GM23338 (cell line): ENCODE results near the gene TMA7. TPM values are rescaled to one million over a fixed set of nuclear protein-coding genes. Genes with fewer than 3 reads are reported as not detected.

Experiments
- ATAC-seq: fragments of 200-7000 bp; cut with Tn5 transposase; 3 replicates; pipeline ENCODE4 v1.9.1; 2020
- DNase-seq: peaks from one replicate; pipeline ENCODE4 v3.0.0-alpha.2; 2015; ENCODE audit warnings: low spot score
- H2AFZ ChIP-seq: fragments of 200-600 bp; sonication (generic); 2 replicates; pipeline ENCODE4 v1.8.0; 2016; ENCODE audit warnings: antibody characterized with exemption, mild to moderate bottlenecking, moderate library complexity
- H3F3A ChIP-seq: fragments of 200-600 bp; sonication (generic); replicated peaks from 2 replicates; pipeline ENCODE4 v1.8.0; 2017; ENCODE audit warnings: antibody characterized with exemption, mixed run types, low read depth
- H3K27ac ChIP-seq: fragments of 200-600 bp; sonication (generic); 2 replicates; pipeline ENCODE4 v1.6.1; 2016; ENCODE audit warnings: low read depth
- H3K27me3 ChIP-seq: fragments of 200-600 bp; sonication (generic); 2 replicates; pipeline ENCODE4 v1.8.0; 2016; ENCODE audit warnings: mild to moderate bottlenecking, mixed run types, moderate library complexity; ENCODE audit not compliant: insufficient read depth
- H3K36me3 ChIP-seq: fragments of 200-600 bp; sonication (generic); 2 replicates; pipeline ENCODE4 v1.8.0; 2016; ENCODE audit warnings: mild to moderate bottlenecking; ENCODE audit not compliant: insufficient read depth
- H3K4me1 ChIP-seq: fragments of 200-600 bp; sonication (generic); 2 replicates; pipeline ENCODE4 v1.8.0; 2016; ENCODE audit warnings: mild to moderate bottlenecking, moderate library complexity; ENCODE audit not compliant: insufficient read depth
- H3K4me2 ChIP-seq: fragments of 200-600 bp; sonication (generic); 2 replicates; pipeline ENCODE4 v1.7.1; 2017; ENCODE audit warnings: mixed run types
- H3K4me3 ChIP-seq: fragments of 200-600 bp; sonication (generic); 2 replicates; pipeline ENCODE4 v1.6.1; 2016; ENCODE audit warnings: mixed run types
- H3K79me2 ChIP-seq: fragments of 200-600 bp; sonication (generic); replicated peaks from 2 replicates; pipeline ENCODE4 v1.8.0; 2017; ENCODE audit warnings: mild to moderate bottlenecking; ENCODE audit not compliant: insufficient read depth
- H3K9me2 ChIP-seq: fragments of 200-600 bp; sonication (generic); 2 replicates; pipeline ENCODE4 v1.8.0; 2017; ENCODE audit not compliant: insufficient read depth
- H4K20me1 ChIP-seq: fragments of 200-600 bp; sonication (generic); replicated peaks from 2 replicates; pipeline ENCODE4 v1.8.0; 2017; ENCODE audit warnings: mild to moderate bottlenecking; ENCODE audit not compliant: insufficient read depth
- H3K27ac Mint-ChIP-seq: 2 replicates; pipeline ENCODE4 v1.8.0; 2020; ENCODE audit warnings: inconsistent platforms, mild to moderate bottlenecking, moderate library complexity, mixed read lengths
- H3K27me3 Mint-ChIP-seq: 3 replicates; pipeline ENCODE4 v1.8.0; 2022; ENCODE audit warnings: low read depth, mild to moderate bottlenecking, moderate library complexity, mixed read lengths, inconsistent platforms; ENCODE audit not compliant: insufficient read depth, poor library complexity
- H3K36me3 Mint-ChIP-seq: 3 replicates; pipeline ENCODE4 v1.8.0; 2021; ENCODE audit warnings: low read depth, mild to moderate bottlenecking, inconsistent platforms, moderate library complexity, mixed read lengths
- H3K4me1 Mint-ChIP-seq: 3 replicates; pipeline ENCODE4 v1.8.0; 2020; ENCODE audit warnings: mild to moderate bottlenecking, inconsistent platforms, mixed read lengths
- H3K4me3 Mint-ChIP-seq: 3 replicates; pipeline ENCODE4 v1.8.0; 2021; ENCODE audit warnings: moderate library complexity, mild to moderate bottlenecking, inconsistent platforms, mixed read lengths
- H3K9me3 Mint-ChIP-seq: 3 replicates; pipeline ENCODE4 v1.8.0; 2020; ENCODE audit warnings: moderate library complexity, mild to moderate bottlenecking, inconsistent platforms, mixed read lengths
- CREB1 ChIP-seq: fragments of 250-450 bp; sonication (Bioruptor Pico); IDR thresholded peaks from 2 replicates; pipeline ENCODE4 v1.5.0; 2020; ENCODE audit warnings: low read depth, mild to moderate bottlenecking, moderate library complexity
- EZH2 ChIP-seq: fragments of 200-600 bp; sonication (generic); IDR thresholded peaks from one replicate; pipeline ENCODE4 v1.8.0; 2017; ENCODE audit warnings: antibody characterized with exemption, mild to moderate bottlenecking, low read depth; ENCODE audit not compliant: unreplicated experiment
- EZH2phosphoT487 ChIP-seq: fragments of 200-600 bp; sonication (generic); IDR thresholded peaks from one replicate; pipeline ENCODE4 v1.8.1; 2018; ENCODE audit warnings: antibody characterized with exemption; ENCODE audit not compliant: unreplicated experiment
- POLR2AphosphoS5 ChIP-seq: IDR thresholded peaks from 2 replicates; pipeline ENCODE4 v1.6.1; 2016; ENCODE audit warnings: antibody characterized with exemption, low read depth
- REST ChIP-seq: IDR thresholded peaks from one replicate; pipeline ENCODE4 v1.6.1; 2018; ENCODE audit warnings: antibody characterized with exemption; ENCODE audit not compliant: unreplicated experiment
- STAT1 ChIP-seq: IDR thresholded peaks from one replicate; pipeline ENCODE4 v1.6.1; 2016; ENCODE audit warnings: antibody characterized with exemption; ENCODE audit not compliant: unreplicated experiment
- ZNF114 ChIP-seq: fragments of 250-450 bp; sonication (Bioruptor Pico); IDR thresholded peaks from 2 replicates; pipeline ENCODE4 v1.5.0; 2020; ENCODE audit warnings: mild to moderate bottlenecking, moderate library complexity
- ZNF331 ChIP-seq: fragments of 250-450 bp; sonication (Bioruptor Pico); IDR thresholded peaks from 2 replicates; pipeline ENCODE4 v1.5.0; 2020; ENCODE audit warnings: low read depth, mild to moderate bottlenecking, moderate library complexity
- polyA plus RNA-seq: library from polyadenylated mRNA; unstranded; fragments of >200 nt; fragmentation: Nextera tagmentation; extraction: Ambion mirVana; gene quantifications from 2 replicates; pipeline ENCODE4 v1.2.1, GENCODE V29; 2016
- total RNA-seq: library from RNA; depleted of rRNA; stranded (reverse); fragments of >200 nt; shearing (Covaris generic); gene quantifications from 2 replicates; pipeline ENCODE4 v1.2.3, GENCODE V29; 2014
- TF ChIP-seq, protein P1 (sequence below), 2 experiments: fragments of 200-600 bp in 1 of 2; sonication (generic) in 1 of 2; conservative IDR thresholded peaks; 2 replicates each; pipeline versions ENCODE4 v1.5.1 to v1.6.1; 2016 to 2017; ENCODE audit warnings: antibody characterized with exemption in 2 of 2, low read depth in 2 of 2, mild to moderate bottlenecking in 2 of 2, moderate library complexity in 1 of 2
- TF ChIP-seq, protein P2 (sequence below): IDR thresholded peaks from 2 replicates; pipeline ENCODE4 v1.6.1; 2016; ENCODE audit warnings: antibody characterized with exemption

The TMA7 gene
- total and polyA plus RNA-seq, 2 experiments from 2014 or later = 419 to 2,089 TPM

DNA sequence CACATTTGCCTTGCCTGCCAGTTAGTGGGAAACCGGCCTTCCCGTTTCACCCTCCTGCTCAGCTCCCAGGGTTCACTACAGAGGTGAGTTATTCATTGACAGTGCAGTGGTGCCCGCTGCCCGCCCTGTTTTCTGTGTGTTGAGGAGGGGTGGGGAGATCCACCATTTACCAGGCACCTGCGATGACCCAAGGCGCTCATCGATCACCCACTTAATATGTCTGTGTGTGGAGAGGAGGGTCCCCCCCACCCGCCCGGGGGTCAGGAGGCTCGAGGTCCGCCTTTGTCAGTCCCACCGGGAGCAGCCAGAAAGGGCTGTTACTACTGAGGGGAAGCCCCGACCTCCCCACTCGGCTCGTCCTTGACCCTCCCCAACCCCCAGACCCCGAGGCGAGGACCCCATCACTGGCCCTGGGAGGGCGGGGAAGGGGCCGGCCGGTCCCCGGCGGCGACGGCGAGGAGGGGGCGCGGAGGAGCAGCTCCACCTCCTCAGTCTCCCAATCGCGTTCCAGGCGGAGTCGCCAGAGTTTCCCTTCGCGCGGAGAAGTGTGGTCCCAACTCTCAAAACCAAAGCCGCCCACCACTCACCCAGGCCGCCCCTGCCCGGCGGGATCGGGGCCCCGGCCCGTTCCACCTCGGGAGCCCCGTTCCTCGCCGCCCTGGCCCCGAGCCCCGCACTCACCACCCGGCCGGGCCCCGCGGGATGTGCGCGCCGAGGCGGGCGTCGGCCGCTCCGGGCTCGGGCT, 11.3 kb upstream of the TMA7 start:
- H3K4me3 Mint-ChIP-seq = peak overlapping the region; percentile 86
- H3K4me2 ChIP-seq = peak overlapping the region; percentile 86
- peaks cover 55% of the 10 kb centered on the region for H3K79me2 ChIP-seq
- ATAC-seq (peak; percentile 6), DNase-seq (peak; percentile 64)
- H2AFZ ChIP-seq = no peak overlapping the region
- H3K36me3 Mint-ChIP-seq = peaks cover 48% of the 10 kb centered on the region
- H3K27ac ChIP-seq = peak overlapping the region; percentile 81; the same call in 1 of the 2 replicates
- H3K9me3 Mint-ChIP-seq = peaks cover 3% of the 10 kb centered on the region; the same call in 1 of the 3 replicates
- no peaks in the 10 kb centered on the region for H3K27me3 ChIP-seq
- peaks cover 17% of the 10 kb centered on the region for H4K20me1 ChIP-seq
- no peaks in the 10 kb centered on the region for H3K9me2 ChIP-seq
- peak overlapping the region; percentile 92 for H3K27ac Mint-ChIP-seq
- peaks cover 28% of the 10 kb centered on the region for H3F3A ChIP-seq
- peak; percentile 55; the same call in 1 of the 2 replicates for TF ChIP-seq POLR2AphosphoS5
- TF ChIP-seq, protein P1, sequence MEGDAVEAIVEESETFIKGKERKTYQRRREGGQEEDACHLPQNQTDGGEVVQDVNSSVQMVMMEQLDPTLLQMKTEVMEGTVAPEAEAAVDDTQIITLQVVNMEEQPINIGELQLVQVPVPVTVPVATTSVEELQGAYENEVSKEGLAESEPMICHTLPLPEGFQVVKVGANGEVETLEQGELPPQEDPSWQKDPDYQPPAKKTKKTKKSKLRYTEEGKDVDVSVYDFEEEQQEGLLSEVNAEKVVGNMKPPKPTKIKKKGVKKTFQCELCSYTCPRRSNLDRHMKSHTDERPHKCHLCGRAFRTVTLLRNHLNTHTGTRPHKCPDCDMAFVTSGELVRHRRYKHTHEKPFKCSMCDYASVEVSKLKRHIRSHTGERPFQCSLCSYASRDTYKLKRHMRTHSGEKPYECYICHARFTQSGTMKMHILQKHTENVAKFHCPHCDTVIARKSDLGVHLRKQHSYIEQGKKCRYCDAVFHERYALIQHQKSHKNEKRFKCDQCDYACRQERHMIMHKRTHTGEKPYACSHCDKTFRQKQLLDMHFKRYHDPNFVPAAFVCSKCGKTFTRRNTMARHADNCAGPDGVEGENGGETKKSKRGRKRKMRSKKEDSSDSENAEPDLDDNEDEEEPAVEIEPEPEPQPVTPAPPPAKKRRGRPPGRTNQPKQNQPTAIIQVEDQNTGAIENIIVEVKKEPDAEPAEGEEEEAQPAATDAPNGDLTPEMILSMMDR (conservative IDR thresholded peaks at IDR 0.05; ENCODE audit: low read depth in 2 of 2) = no peak
- peaks cover 16% of the 10 kb centered on the region for H3K27me3 Mint-ChIP-seq
- H3K4me3 ChIP-seq = peak overlapping the region; percentile 84
- H3K4me1 Mint-ChIP-seq = peaks cover 64% of the 10 kb centered on the region
- H3K36me3 ChIP-seq = peaks cover 10% of the 10 kb centered on the region
- H3K4me1 ChIP-seq = peaks cover 35% of the 10 kb centered on the region

DNA sequence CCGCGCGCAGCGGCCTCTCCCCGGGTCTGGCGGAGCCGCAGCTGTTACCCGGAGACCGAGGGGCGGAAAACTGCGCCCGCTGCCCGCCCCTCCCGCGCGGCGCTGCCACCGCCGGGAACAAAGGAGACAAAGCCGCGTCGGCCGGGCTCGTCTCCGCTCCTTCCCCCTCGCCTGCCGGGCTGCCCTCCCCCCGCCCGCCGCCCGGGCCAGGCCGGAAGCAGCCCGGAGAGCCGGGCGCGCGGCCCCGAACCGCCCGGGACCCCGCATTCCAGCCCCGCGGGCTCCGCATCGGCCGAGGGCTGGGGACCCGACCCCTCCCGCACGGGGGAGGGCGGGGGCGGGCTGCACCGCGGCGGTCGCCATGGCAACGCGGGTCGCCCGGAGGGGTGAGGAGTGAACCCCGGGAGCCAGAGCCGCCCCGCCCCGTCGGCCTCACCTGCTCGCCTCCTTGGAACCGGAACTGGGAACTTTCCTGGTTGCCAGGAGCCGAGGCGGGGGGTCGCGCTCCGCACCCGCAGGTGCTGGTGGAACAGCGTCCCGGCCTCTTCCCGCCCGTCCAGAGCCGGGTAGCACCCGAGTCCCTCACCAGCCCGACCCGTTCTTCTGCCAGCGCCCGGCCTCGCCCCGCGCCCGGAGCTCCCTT, 10.6 kb upstream of the TMA7 start:
- H4K20me1 ChIP-seq = peaks cover 17% of the 10 kb centered on the region
- H3K4me2 ChIP-seq = peak overlapping the region; percentile 86
- Mint-ChIP-seq H3K27ac (peak overlapping the region; percentile 97), H3K27me3 (peaks cover 14% of the 10 kb centered on the region), H3K9me3 (peaks cover 3% of the 10 kb centered on the region; the same call in 1 of the 3 replicates), H3K4me3 (peak overlapping the region; percentile 88), H3K4me1 (peaks cover 61% of the 10 kb centered on the region), H3K36me3 (peaks cover 52% of the 10 kb centered on the region)
- H3K4me1 ChIP-seq = peaks cover 35% of the 10 kb centered on the region
- ATAC-seq = peak; percentile 39
- H2AFZ ChIP-seq = no peak overlapping the region
- DNase-seq = peak; percentile 83
- H3K4me3 ChIP-seq = peak overlapping the region; percentile 84
- H3F3A ChIP-seq = peaks cover 33% of the 10 kb centered on the region
- peaks cover 10% of the 10 kb centered on the region for H3K36me3 ChIP-seq
- peak overlapping the region; percentile 99 for H3K27ac ChIP-seq
- no peaks in the 10 kb centered on the region for H3K27me3 ChIP-seq
- peaks cover 53% of the 10 kb centered on the region for H3K79me2 ChIP-seq
- H3K9me2 ChIP-seq = no peaks in the 10 kb centered on the region
- TF ChIP-seq, protein P2, sequence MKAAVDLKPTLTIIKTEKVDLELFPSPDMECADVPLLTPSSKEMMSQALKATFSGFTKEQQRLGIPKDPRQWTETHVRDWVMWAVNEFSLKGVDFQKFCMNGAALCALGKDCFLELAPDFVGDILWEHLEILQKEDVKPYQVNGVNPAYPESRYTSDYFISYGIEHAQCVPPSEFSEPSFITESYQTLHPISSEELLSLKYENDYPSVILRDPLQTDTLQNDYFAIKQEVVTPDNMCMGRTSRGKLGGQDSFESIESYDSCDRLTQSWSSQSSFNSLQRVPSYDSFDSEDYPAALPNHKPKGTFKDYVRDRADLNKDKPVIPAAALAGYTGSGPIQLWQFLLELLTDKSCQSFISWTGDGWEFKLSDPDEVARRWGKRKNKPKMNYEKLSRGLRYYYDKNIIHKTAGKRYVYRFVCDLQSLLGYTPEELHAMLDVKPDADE = no peak
- no peak for TF ChIP-seq EZH2phosphoT487
- TF ChIP-seq REST = no peak
- TF ChIP-seq EZH2 = no peak
- TF ChIP-seq, protein P1 (conservative IDR thresholded peaks at IDR 0.05; ENCODE audit: low read depth in 2 of 2) = no peak
- no peak for TF ChIP-seq ZNF114 (CRISPR knock-in tag)
- no peak; the same call in 1 of the 2 replicates for TF ChIP-seq POLR2AphosphoS5
- TF ChIP-seq STAT1 = no peak
- TF ChIP-seq CREB1 (CRISPR knock-in tag) = no peak
- no peak for TF ChIP-seq ZNF331 (CRISPR knock-in tag)
